Gastroesophageal sphincter (tissue), 3 donors: Measurements from ENCODE around the gene SLC6A9.

Experiments
- CTCF ChIP-seq, 4 experiments: fragments of 200-600 bp in 2 of 4; fragments of 450-650 bp in 2 of 4; sonication (generic) in 1 of 4; IDR thresholded peaks; one replicate each; pipeline ENCODE4 v1.5.1; 2017 to 2019; ENCODE audit warnings: antibody characterized with exemption in 4 of 4, mild to moderate bottlenecking in 2 of 4, moderate library complexity in 2 of 4
- POLR2A ChIP-seq, 2 donors: fragments of 450-650 bp; IDR thresholded peaks; one replicate each; pipeline ENCODE4 v1.6.1; 2017; ENCODE audit warnings: antibody characterized with exemption in 2 of 2, mild to moderate bottlenecking in 2 of 2, moderate library complexity in 1 of 2

- TF ChIP-seq CTCF (IDR thresholded peaks at IDR 0.05) = no peak
- TF ChIP-seq POLR2A (IDR thresholded peaks at IDR 0.05) = no peak
Measured at GRCh38 chr1:44030605-44031251, 534 bp downstream of the SLC6A9 start.
